GM04503 (cell line): ENCODE measurements around the gene DXO.
"Not testable (repeated sequence)": the region's sequence is repeated elsewhere in the genome, so short reads cannot be mapped to it uniquely, and the experiment has no call there.

Experiments used
- DNase-seq: peaks from one replicate; pipeline ENCODE4 v3.0.0-alpha.2; 2012; ENCODE audit warnings: low read depth

The DXO gene

DNA sequence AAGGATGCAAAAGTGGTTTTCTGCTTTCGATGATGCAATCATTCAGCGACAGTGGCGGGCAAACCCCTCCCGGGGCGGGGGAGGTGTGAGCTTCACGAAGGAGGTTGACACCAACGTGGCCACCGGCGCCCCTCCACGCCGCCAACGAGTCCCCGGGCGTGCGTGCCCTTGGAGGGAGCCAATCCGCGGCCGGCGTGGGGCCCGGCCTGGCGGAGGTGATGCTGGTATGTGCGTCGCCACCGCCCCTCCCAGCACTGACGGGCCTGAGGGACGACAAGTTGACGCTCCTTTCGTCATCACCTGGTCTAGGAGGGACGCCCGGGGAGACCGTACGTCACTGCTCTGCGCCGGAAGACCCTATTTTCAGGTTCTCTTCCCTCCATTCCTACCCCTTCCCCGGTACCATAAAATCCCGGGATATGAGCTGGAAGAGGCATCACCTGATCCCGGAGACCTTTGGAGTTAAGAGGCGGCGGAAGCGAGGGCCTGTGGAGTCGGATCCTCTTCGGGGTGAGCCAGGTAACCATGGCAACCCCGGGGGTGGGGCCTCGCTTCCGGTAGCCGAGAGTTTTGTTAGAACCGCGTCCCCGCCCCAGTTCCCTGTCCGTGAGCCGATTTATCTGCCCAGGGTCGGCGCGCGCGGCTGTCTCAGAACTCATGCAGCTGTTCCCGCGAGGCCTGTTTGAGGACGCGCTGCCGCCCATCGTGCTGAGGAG lies at the start of gene DXO:
Gene DXO (minus strand): TSS at position 146 of the 716 bp plus-strand sequence. CDS start 463 bp downstream, outside the sequence.
- DNase-seq, result peak; percentile 92

DNA sequence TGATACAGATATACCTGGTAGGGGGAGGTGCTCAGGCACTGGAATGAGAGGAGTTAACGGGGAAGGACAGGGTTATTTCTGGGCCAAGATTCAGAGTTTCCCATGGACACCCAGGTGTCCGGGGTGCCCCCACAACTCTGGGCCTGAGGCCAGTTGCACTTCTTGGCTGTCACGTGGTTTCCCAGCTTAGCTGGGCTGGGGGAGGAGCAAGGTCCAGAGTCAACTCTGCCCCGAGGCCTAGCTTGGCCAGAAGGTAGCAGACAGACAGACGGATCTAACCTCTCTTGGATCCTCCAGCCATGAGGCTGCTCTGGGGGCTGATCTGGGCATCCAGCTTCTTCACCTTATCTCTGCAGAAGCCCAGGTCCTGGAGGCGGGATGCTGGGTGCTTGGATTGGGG lies 42.6 kb upstream of the DXO start, which contains the start of gene C4B:
Gene C4B (plus strand): TSS at position 249 of the 400 bp plus-strand sequence. CDS start 51 bp downstream, at position 300.
- DNase-seq, result not testable (repeated sequence)

DNA sequence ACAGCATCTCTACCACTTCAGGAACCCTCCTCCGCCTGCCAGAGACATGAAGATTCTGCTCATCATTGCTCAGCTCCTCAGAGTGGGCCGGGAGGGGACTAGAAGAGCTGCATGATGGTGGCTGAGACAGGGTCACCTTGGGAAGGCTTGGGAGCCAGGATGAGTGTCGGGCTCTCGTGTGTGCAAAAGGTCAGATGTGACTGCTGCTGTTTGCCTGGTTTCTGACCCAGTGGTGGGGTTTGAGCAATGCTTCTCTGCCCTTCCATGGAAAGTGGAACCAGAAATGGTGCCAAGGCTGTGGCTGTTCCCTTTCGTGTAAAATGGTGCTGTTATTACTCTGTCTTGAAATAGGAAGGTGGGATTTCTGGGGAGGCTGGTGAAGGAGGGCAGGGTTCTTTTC lies 41.8 kb upstream of the DXO start:
- not testable (repeated sequence) for DNase-seq

DNA sequence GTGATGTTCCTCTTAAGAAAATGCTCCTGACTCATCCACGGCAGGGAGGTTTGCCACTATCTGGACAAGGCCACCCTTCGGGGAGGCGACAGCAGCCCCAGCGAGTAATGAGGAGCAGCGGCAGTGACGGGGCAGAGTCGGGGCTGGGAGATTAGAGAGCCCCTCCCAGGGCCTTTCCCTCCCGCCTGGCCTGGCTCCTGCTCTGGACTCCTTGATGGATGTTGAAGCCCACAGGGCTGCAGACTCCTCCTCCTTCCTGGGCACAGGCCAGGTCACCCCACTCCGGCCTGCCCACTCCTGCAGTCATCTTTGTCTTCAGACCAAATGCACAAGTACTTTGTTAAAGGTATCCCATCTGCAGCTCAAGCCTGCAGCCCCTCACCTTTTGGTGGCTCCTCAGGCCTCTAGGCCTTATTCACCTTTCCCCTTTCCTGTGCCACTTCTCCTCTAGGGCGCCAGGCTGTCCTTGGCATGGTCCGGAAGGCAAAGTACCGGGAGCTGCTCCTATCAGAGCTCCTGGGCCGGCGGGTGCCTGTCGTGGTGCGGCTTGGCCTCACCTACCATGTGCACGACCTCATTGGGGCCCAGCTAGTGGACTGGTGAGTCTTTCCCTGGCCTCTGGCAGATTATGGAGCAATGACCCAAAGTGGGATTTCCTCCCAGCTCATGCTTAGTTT lies 41.1 kb upstream of the DXO start:
- DNase-seq, result not testable (repeated sequence)

DNA sequence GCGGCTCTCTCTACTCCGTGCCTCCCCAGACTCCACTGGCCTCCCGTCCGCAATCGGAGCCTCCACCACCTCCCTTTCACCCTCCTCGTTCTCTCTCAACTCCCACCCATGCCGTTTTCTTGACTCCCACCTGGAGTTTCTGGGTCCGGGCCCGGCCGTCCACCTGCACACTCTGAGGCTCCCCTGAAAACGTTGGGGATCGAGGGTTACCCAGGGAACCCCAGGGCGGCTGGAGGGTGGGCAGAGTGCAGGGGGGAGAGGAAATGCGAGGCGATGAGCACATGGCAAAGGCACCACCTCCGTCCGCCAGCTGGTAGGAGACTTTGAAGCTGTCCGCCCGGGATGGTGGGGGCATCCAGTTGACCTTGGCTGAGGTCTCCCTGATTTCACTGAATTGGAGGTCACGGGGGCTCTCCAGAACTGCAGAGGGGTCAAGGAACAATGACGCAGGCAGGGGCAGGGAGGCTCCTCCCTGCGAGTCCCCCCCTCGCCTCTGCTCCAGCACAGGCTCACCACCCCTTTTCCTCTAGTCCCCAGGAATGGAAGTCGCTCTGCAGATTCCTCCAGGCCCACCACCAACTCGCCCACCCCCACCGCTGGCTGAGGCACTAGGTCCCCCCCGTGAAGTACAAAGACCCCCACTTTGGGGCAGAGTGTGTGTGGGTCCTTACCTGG lies 39.1 kb upstream of the DXO start:
- DNase-seq, result not testable (repeated sequence)

DNA sequence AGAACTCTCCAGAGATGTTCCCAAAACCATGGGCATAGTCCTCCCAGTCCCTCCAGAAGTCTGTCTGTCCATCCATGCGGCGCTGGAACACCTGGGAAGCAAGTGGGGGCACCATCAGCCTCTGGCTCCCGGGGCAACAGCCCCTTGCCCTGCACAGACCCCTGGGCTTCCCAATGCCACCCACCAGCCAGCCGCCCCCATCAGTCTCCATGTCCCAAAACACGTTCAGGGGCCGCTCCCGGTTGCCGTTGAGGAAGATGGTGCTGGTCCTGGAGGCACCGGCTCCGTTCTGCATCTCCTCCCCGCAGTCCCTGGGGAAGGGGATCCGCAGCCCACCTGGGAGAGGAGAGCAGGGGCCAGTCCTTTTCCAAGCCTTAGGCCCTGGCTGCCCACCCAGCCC lies 37.6 kb upstream of the DXO start:
- not testable (repeated sequence) for DNase-seq

DNA sequence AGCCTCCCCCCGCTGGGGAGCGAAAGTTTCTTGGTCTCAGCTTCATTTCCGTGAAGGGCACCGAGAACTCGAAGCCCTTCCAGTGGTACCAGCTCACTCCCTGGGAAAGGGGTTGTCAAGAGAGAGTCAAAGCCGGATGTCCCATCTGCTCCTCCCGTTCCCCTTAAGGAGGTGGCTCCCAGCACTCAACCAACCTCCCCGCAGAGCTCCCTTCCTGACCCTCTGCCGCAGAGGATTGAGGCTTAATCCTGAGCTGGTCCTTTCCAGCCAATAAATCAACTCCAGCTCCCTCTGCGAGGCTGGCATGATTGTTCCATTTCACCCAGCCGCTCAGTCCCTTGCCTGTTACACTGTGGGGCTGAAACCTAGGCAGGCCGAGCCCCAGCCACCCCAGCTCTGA lies 36.7 kb upstream of the DXO start:
- DNase-seq, result not testable (repeated sequence)

DNA sequence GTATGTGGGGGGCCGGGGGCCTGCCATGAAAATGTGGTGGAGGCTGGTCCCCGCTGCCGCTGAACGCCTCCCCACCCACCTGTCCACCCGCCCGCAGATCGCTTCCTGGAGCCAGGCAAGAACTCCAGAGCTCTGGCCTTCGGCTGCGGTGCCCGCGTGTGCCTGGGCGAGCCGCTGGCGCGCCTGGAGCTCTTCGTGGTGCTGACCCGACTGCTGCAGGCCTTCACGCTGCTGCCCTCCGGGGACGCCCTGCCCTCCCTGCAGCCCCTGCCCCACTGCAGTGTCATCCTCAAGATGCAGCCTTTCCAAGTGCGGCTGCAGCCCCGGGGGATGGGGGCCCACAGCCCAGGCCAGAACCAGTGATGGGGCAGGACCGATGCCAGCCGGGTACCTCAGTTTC lies 36.1 kb upstream of the DXO start:
- not testable (repeated sequence) for DNase-seq

DNA sequence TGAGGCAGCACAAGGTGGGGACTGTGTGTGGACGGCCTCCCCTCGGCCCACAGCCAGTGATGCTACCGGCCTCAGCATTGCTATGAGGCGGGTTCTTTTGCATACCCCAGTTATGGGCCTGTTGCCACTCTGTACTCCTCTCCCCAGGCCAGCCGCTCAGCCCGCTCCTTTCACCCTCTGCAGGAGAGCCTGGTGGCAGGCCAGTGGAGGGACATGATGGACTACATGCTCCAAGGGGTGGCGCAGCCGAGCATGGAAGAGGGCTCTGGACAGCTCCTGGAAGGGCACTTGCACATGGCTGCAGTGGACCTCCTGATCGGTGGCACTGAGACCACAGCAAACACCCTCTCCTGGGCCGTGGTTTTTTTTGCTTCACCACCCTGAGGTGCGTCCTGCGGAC lies 35.1 kb upstream of the DXO start:
- not testable (repeated sequence) for DNase-seq

DNA sequence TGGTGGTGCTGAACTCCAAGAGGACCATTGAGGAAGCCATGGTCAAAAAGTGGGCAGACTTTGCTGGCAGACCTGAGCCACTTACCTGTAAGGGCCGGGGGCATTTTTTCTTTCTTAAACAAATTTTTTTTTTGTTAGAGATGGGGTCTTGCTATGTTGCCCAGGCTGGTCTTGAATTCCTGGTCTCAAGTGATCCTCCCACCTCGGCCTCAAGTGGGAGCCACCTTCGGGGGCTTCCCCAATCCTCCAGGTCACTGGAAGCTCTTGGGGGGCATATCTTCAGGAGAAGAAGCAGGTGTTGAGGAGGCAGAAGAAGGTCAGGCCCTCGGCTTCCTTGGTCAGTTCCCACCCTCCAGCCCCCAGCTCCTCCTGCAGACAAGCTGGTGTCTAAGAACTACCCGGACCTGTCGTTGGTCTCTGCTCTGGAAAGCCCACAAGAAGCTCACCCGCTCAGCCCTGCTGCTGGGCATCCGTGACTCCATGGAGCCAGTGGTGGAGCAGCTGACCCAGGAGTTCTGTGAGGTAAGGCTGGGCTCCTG lies 34.1 kb upstream of the DXO start:
- DNase-seq, result not testable (repeated sequence)

DNA sequence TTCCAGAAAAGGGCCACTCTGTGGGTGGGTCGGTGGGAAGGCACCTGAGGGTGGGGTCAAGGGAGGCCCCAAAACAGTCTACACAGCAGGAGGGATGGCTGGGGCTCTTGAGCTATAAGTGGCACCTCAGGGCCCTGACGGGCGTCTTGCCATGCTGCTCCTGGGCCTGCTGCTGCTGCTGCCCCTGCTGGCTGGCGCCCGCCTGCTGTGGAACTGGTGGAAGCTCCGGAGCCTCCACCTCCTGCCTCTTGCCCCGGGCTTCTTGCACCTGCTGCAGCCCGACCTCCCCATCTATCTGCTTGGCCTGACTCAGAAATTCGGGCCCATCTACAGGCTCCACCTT lies 33.6 kb upstream of the DXO start:
- DNase-seq, result not testable (repeated sequence)

DNA sequence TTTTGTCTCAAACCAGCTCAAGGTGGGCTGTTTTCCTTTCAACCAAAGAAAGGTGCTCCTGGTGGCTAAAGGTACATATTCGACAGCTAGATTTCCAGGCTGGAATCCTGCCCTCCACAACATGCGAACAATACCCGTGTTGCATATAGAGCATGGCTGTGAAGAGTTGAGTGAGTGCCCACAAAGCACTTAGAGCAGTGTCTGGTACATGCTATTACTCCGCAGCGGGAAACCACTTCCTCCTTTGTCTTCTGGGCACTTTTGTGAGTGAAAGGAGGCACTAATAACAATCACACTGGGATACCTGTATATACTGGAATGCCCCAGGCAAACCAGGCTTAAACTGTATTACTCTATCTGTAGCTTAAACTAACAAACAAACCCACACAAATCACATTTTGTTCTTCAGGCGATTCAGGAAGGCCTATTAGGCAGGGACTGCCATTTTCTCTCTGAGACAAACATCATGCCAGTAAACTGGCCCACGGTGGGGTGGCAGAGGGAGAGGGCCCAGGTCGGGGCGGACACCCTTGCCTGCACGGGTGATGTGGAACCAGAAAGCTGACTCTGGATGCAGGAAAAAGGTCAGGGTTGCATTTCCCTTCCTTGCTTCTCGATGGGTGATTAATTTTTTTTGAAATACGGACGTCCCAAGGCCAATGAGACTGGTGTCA lies 33.1 kb upstream of the DXO start:
- DNase-seq, result not testable (repeated sequence)

DNA sequence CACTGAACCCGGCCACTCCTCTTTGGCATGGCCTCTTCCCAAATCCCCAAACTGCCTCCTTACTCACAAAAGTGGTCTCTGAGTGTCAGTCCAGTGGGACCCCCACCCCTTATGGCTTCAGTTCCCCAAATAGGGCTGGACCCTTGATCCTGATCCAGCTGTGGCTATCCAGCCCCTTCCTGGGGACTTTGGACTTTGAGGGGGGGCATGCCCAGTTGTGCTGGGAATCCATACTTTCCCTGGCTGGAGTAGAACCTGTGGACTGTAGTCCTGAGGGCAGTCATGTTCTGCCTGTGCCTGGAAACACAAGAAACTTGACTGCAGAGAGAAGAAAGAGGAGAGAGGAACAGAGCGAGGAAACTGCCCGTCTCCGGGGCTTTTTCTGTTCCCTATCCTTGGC lies 32.5 kb upstream of the DXO start:
- DNase-seq, result not testable (repeated sequence)

DNA sequence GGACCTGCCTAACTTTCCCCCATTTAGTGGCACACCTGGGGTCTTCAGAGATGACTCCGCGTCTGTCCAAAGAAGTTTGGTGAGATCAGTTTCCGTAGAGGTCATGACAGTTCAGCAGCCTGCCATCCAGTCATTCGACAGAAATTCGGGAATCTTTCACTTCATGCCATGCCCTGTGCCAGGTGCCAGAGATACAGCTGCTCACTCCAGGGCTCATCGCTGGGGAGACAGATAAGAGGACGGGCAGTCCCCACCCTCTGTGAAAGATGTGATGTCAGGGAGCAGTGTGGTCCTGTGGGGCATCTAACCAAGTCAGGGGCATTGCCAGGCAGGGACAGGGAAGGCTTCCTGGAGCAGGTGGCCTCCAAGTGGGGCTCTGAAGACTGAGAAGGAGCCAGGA lies 31.4 kb upstream of the DXO start:
- DNase-seq, result not testable (repeated sequence)

DNA sequence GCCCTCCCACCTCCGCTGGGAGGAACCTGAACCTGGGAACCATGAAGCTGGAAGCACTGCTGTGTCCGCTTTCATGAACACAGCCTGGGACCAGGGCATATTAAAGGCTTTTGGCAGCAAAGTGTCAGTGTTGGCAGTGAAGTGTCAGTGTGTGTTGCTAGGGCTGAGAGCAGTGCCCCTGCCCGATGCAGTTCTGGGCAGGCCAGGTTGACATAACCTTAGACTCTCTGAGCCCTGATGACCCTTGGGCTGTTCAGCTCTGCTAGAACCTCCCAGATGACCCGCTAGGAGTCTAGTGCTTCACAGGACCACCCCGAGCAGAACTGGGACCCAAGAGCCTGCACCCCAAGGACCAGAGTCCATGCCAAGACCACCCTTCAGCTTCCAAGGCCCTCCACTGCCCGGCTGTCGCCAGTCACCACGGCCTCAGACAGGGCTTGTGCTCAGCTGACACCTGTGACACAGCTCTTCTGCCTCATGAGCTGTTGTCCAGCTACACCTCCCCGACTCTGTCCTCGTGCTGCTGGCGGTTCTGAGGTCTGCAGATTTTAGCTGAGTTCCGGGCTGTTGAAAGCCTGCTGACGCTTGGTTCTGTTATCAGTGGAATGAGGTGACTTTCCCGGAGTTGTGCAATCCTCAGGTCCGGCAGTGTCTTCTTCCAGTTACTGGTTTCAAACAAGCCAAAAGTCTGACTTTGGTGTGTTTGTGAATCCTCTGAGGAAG lies 30.8 kb upstream of the DXO start:
- DNase-seq, result not testable (repeated sequence)

DNA sequence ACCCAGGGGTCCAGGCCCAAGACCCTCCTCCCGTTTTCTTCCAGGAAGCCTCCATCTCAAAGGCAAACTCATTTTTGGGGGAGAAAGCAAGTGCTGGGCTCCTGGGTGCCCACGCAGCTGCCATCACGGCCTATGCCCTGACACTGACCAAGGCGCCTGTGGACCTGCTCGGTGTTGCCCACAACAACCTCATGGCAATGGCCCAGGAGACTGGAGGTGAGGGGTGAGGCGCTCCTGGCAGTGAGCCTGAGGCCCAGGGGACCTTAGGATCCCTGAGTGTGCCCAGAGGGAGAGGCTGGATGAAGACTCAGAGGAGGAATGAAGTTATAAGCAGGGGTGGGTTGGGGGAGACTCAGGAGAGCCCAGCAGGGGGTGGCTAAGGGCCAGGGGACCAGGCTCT lies 24.4 kb upstream of the DXO start:
- not testable (repeated sequence) for DNase-seq

DNA sequence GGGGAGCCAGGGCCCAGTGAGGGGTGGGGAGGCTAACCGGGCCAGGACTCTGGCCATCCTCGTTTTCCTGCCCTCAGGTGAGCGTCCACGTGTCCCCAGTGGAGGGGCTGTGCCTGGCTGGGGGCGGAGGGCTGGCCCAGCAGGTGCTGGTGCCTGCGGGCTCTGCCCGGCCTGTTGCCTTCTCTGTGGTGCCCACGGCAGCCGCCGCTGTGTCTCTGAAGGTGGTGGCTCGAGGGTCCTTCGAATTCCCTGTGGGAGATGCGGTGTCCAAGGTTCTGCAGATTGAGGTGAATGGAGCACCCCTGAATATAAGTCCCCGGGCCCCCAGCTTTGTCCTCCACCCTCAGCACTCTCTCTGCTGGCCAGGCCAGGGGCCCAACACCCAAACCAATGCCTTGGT lies 22.5 kb upstream of the DXO start:
- DNase-seq, result not testable (repeated sequence)

DNA sequence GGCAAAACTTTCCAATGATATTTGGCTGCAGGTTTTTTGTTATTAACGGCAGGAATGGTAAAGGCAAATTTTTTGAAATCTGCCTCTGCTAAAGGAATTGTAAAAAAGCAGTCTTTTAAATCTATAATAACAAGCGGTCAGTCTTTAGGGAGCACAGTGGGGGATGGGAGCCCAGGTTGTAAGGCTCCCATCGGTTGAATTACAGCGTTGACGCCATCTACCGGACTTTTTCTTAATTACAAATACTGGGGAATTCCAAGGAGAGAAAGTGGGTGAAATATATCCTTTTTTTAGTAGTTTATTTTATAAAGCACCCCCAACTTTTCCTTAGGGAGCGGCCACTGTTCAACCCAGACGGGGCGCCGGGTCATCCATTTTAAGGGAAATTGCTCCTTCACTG lies 17.4 kb upstream of the DXO start:
- DNase-seq, result not testable (repeated sequence)

DNA sequence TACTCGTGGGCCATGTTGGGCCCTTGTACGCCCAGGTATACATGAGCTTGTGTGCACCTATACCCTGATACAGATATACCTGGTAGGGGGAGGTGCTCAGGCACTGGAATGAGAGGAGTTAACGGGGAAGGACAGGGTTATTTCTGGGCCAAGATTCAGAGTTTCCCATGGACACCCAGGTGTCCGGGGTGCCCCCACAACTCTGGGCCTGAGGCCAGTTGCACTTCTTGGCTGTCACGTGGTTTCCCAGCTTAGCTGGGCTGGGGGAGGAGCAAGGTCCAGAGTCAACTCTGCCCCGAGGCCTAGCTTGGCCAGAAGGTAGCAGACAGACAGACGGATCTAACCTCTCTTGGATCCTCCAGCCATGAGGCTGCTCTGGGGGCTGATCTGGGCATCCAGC lies 9.8 kb upstream of the DXO start, which contains the start of gene C4A:
Gene C4A (plus strand): TSS at position 314 of the 400 bp plus-strand sequence. CDS start 51 bp downstream, at position 365.
- DNase-seq, result not testable (repeated sequence)

DNA sequence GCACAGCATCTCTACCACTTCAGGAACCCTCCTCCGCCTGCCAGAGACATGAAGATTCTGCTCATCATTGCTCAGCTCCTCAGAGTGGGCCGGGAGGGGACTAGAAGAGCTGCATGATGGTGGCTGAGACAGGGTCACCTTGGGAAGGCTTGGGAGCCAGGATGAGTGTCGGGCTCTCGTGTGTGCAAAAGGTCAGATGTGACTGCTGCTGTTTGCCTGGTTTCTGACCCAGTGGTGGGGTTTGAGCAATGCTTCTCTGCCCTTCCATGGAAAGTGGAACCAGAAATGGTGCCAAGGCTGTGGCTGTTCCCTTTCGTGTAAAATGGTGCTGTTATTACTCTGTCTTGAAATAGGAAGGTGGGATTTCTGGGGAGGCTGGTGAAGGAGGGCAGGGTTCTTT lies 9.1 kb upstream of the DXO start:
- not testable (repeated sequence) for DNase-seq

DNA sequence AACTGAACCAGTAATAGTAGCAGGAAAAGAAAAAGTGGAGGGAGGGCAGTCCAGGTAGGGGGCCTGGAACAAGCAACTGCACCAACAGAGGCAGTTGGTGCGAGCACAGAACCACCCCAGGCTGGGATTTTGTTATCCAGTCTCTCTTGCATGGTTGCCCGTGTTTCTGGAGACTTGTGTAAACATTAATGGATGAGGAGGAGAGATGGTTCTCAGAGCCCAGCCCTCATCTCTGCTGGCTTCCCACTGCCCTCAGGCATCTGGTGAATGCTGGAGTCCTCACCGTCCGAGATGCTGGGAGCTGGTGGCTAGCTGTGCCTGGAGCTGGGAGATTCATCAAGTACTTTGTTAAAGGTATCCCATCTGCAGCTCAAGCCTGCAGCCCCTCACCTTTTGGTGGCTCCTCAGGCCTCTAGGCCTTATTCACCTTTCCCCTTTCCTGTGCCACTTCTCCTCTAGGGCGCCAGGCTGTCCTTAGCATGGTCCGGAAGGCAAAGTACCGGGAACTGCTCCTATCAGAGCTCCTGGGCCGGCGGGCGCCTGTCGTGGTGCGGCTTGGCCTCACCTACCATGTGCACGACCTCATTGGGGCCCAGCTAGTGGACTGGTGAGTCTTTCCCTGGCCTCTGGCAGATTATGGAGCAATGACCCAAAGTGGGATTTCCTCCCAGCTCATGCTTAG lies 8.4 kb upstream of the DXO start:
- not testable (repeated sequence) for DNase-seq
